Neural progenitor cell (in vitro differentiated cells): ENCODE results near the gene CD14. TPM values are rescaled to one million over a fixed set of nuclear protein-coding genes. Genes with fewer than 3 reads are reported as not detected.
A peak's percentile ranks its signal among the peaks of the same experiment; 100 is the strongest.
"Not testable (repeated sequence)": the region's sequence is repeated elsewhere in the genome, so short reads cannot be mapped to it uniquely, and the experiment has no call there.

Experiments used
- DNase-seq: peaks from one replicate; pipeline ENCODE4 v3.0.0-alpha.2; 2016; ENCODE audit warnings: low spot score
- H2AFZ ChIP-seq: fragments of 200-600 bp; sonication (generic); replicated peaks from 2 replicates; pipeline ENCODE4 v1.6.1; 2016; ENCODE audit warnings: antibody characterized with exemption
- H3F3A ChIP-seq: fragments of 200-600 bp; sonication (generic); 2 replicates; pipeline ENCODE4 v1.6.1; 2016; ENCODE audit warnings: antibody characterized with exemption, low read depth
- H3K27ac ChIP-seq: fragments of 200-600 bp; sonication (generic); 2 replicates; pipeline ENCODE4 v1.5.1; 2016; ENCODE audit warnings: mild to moderate bottlenecking
- H3K27me3 ChIP-seq: fragments of 200-600 bp; sonication (generic); 2 replicates; pipeline ENCODE4 v1.6.1; 2016; ENCODE audit warnings: mild to moderate bottlenecking, moderate library complexity
- H3K36me3 ChIP-seq: fragments of 200-600 bp; sonication (generic); 2 replicates; pipeline ENCODE4 v1.5.1; 2016
- H3K4me1 ChIP-seq: fragments of 200-600 bp; sonication (generic); 2 replicates; pipeline ENCODE4 v1.6.1; 2016; ENCODE audit warnings: mixed run types
- H3K4me2 ChIP-seq: fragments of 200-600 bp; sonication (generic); 2 replicates; pipeline ENCODE4 v1.6.1; 2016
- H3K4me3 ChIP-seq: fragments of 200-600 bp; sonication (generic); 2 replicates; pipeline ENCODE4 v1.5.1; 2016
- H3K79me2 ChIP-seq: fragments of 200-600 bp; sonication (generic); 2 replicates; pipeline ENCODE4 v1.6.1; 2016; ENCODE audit warnings: low read depth
- H3K9ac ChIP-seq: fragments of 200-600 bp; sonication (generic); 2 replicates; pipeline ENCODE4 v1.6.1; 2016
- H3K9me3 ChIP-seq: fragments of 200-600 bp; sonication (generic); 2 replicates; pipeline ENCODE4 v1.5.1; 2016; ENCODE audit warnings: low read depth
- H4K20me1 ChIP-seq: fragments of 200-600 bp; sonication (generic); 2 replicates; pipeline ENCODE4 v1.6.1; 2016; ENCODE audit warnings: low read depth
- H3K27ac Mint-ChIP-seq: 3 replicates; pipeline ENCODE4 v1.8.0; 2021; ENCODE audit warnings: mixed read lengths
- H3K27me3 Mint-ChIP-seq: 2 replicates; pipeline ENCODE4 v1.8.0; 2022; ENCODE audit warnings: low read depth, mild to moderate bottlenecking, inconsistent platforms, moderate library complexity, mixed read lengths; ENCODE audit not compliant: insufficient read depth
- H3K36me3 Mint-ChIP-seq: 3 replicates; pipeline ENCODE4 v1.8.0; 2021; ENCODE audit warnings: mixed read lengths
- H3K4me1 Mint-ChIP-seq: 3 replicates; pipeline ENCODE4 v1.8.0; 2021; ENCODE audit warnings: mixed read lengths
- H3K4me3 Mint-ChIP-seq: 3 replicates; pipeline ENCODE4 v1.8.0; 2021; ENCODE audit warnings: mild to moderate bottlenecking, moderate library complexity, mixed read lengths
- H3K9me3 Mint-ChIP-seq: 3 replicates; pipeline ENCODE4 v1.8.0; 2020; ENCODE audit warnings: mixed read lengths
- CTCF ChIP-seq: fragments of 200-600 bp; sonication (generic); IDR thresholded peaks from 2 replicates; pipeline ENCODE4 v1.5.1; 2017; ENCODE audit warnings: antibody characterized with exemption, mild to moderate bottlenecking
- EZH2 ChIP-seq: fragments of 200-600 bp; sonication (generic); IDR thresholded peaks from 2 replicates; pipeline ENCODE4 v1.6.1; 2017; ENCODE audit warnings: antibody characterized with exemption, mild to moderate bottlenecking, moderate library complexity
- EZH2phosphoT487 ChIP-seq: fragments of 200-600 bp; sonication (generic); IDR thresholded peaks from 2 replicates; pipeline ENCODE4 v1.6.1; 2017; ENCODE audit warnings: antibody characterized with exemption
- total RNA-seq: library from RNA; depleted of rRNA; stranded (reverse); fragments of >200 nt; gene quantifications from 2 replicates; pipeline ENCODE4 v1.2.3, GENCODE V29; 2015; ENCODE audit warnings: low replicate concordance

Gene CD14
- total RNA-seq, 1 donor from 2014 or later, result not detected

DNA sequence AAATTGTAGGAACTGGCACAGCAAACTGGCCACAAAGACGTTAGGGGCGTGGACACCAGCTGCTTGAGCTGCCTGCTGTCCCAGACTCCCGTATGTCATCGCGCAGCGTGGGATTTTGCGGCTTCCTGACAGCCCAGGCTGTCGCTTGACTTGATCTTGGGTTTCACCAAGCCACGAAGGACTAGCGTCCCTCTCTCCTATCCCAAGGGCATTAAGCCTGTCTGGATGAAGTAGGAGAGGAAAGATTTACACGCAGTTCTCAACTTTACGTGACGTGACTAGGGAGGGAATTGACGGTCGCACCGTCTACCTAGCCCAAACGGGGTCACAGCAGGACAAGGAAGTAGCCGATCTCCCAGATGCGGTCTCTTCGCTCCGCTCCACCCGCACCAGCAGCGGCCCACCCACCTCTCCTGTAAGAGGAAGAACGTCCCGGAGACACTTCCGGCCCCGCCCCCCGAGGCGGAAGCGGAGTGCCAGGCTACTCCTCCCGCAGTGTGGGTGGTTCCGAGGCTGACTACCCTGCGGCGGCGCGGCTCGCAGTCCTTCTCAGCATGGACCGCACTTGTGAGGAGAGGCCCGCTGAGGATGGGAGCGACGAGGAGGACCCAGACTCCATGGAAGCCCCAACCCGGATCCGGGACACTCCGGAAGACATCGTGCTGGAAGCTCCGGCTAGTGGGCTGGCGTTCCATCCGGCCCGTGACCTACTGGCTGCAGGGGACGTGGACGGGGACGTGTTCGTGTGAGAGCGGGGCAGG, 31.6 kb upstream of the CD14 start, which contains the start of gene WDR55:
Gene WDR55, plus strand, starts transcription at position 546 of the 761 bp plus-strand sequence. Its CDS starts 9 bp downstream, at position 555.
- peak; percentile 97 for DNase-seq
- peaks cover 22% of the 10 kb centered on the region for H3K79me2 ChIP-seq
- H3F3A ChIP-seq, result peaks cover 17% of the 10 kb centered on the region
- H3K4me2 ChIP-seq, result peak within 1 kb of the TSS; percentile 87
- no peaks in the 10 kb centered on the region for H3K36me3 ChIP-seq
- H3K4me3 ChIP-seq, result peak within 1 kb of the TSS; percentile 84
- H3K9me3 ChIP-seq, result no peaks in the 10 kb centered on the region
- H3K4me1 Mint-ChIP-seq, result peaks cover 11% of the 10 kb centered on the region
- H3K4me3 Mint-ChIP-seq, result peak within 1 kb of the TSS; percentile 97
- H3K27me3 Mint-ChIP-seq, result no peaks in the 10 kb centered on the region
- H2AFZ ChIP-seq, result peak within 1 kb of the TSS; percentile 82
- TF ChIP-seq EZH2 (peak; percentile 40), CTCF (no peak)
- H3K27ac ChIP-seq, result no peak within 1 kb of the TSS
- H3K27me3 ChIP-seq, result no peaks in the 10 kb centered on the region
- peaks cover 30% of the 10 kb centered on the region for H3K36me3 Mint-ChIP-seq
- H3K4me1 ChIP-seq, result peaks cover 10% of the 10 kb centered on the region
- H3K9ac ChIP-seq, result peak within 1 kb of the TSS; percentile 46
- no peaks in the 10 kb centered on the region for H3K9me3 Mint-ChIP-seq
- H3K27ac Mint-ChIP-seq, result peak within 1 kb of the TSS; percentile 81
- no peaks in the 10 kb centered on the region for H4K20me1 ChIP-seq

DNA sequence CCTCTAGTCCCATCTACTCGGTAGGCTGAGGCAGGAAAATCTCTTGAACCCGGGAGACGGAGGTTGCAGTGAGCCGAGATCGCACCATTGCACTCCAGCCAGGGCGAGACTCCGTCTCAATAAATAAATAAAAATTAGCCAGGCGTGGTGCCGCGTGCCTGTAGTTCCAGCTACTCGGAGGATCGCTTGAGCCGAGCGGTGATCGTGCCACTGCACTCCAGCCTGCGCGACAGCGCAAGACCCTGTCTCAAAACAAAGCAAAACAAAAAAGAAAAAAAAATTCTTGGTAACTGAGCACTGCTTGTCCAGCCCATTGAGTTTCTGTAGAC, 31.0 kb upstream of the CD14 start:
- Histone ChIP-seq H3K9ac (peak overlapping the region; percentile 38), H3K4me1 (peaks cover 10% of the 10 kb centered on the region), H3K79me2 (peaks cover 22% of the 10 kb centered on the region), H2AFZ (peak overlapping the region; percentile 82), H3K4me2 (peak overlapping the region; percentile 87), H3K4me3 (peak overlapping the region; percentile 84), H4K20me1 (no peaks in the 10 kb centered on the region), H3F3A (peaks cover 17% of the 10 kb centered on the region), H3K27me3 (no peaks in the 10 kb centered on the region), H3K27ac (no peak overlapping the region), H3K36me3 (no peaks in the 10 kb centered on the region), H3K9me3 (no peaks in the 10 kb centered on the region)
- TF ChIP-seq CTCF, result no peak
- TF ChIP-seq EZH2, result no peak
- TF ChIP-seq EZH2phosphoT487, result no peak
- Mint-ChIP-seq H3K27me3 (no peaks in the 10 kb centered on the region), H3K4me3 (peak overlapping the region; percentile 97), H3K36me3 (peaks cover 27% of the 10 kb centered on the region), H3K9me3 (no peaks in the 10 kb centered on the region), H3K4me1 (peaks cover 11% of the 10 kb centered on the region), H3K27ac (no peak overlapping the region)
- DNase-seq, result no peak

GRCh38 chr5:140660371-140660770, 27.4 kb upstream of the CD14 start:
- H3K9ac ChIP-seq, H3K4me1 ChIP-seq, H2AFZ ChIP-seq, H3K27ac ChIP-seq, H3K9me3 Mint-ChIP-seq, H3K9me3 ChIP-seq, H3K79me2 ChIP-seq, H3K4me3 Mint-ChIP-seq, H3K27me3 Mint-ChIP-seq, H3K27me3 ChIP-seq, H3K4me2 ChIP-seq, H3K36me3 ChIP-seq, DNase-seq, H3K4me3 ChIP-seq, H3K27ac Mint-ChIP-seq, H4K20me1 ChIP-seq, H3K4me1 Mint-ChIP-seq: not testable (repeated sequence)
- H3K36me3 Mint-ChIP-seq, result peaks cover 35% of the 10 kb centered on the region
- H3F3A ChIP-seq, result peaks cover 17% of the 10 kb centered on the region

DNA sequence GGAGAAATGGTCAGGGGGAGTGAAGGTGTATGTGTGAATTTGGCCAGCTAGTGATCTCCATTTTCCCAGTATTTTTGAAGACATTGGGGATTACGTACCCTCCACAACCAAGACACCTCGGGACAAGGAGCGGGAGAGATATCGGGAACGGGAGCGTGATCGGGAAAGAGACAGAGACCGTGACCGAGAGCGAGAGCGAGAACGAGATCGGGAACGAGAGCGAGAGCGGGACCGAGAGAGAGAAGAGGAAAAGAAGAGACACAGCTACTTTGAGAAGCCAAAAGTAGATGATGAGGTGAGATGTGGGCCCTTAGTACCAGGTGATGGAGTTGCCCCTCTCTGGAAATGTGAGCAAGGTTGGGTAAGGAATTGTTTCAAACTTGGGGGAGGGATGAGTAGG, 25.9 kb upstream of the CD14 start:
- no peak overlapping the region for H3K4me3 Mint-ChIP-seq
- peaks cover 2% of the 10 kb centered on the region for H3K4me1 Mint-ChIP-seq
- H3K27ac ChIP-seq, result no peak overlapping the region
- H3K4me2 ChIP-seq, result no peak overlapping the region
- H3K9me3 Mint-ChIP-seq, result no peaks in the 10 kb centered on the region
- H3K4me3 ChIP-seq, result no peak overlapping the region
- H3K9ac ChIP-seq, result no peak overlapping the region
- no peaks in the 10 kb centered on the region for H3K27me3 ChIP-seq
- H3K36me3 ChIP-seq, result no peaks in the 10 kb centered on the region
- no peaks in the 10 kb centered on the region for H4K20me1 ChIP-seq
- peaks cover 47% of the 10 kb centered on the region for H3K36me3 Mint-ChIP-seq
- peaks cover 1% of the 10 kb centered on the region for H3K4me1 ChIP-seq
- no peaks in the 10 kb centered on the region for H3K79me2 ChIP-seq
- peaks cover 10% of the 10 kb centered on the region for H3F3A ChIP-seq
- no peaks in the 10 kb centered on the region for H3K9me3 ChIP-seq
- TF ChIP-seq EZH2, result no peak
- TF ChIP-seq EZH2phosphoT487, result no peak
- no peak for TF ChIP-seq CTCF
- no peak for DNase-seq
- H3K27ac Mint-ChIP-seq, result no peak overlapping the region
- no peaks in the 10 kb centered on the region for H3K27me3 Mint-ChIP-seq
- no peak overlapping the region for H2AFZ ChIP-seq
